NCI-H146 treated with DMSO at 0.1 percent for 48 hours (cell line): ENCODE measurements around the gene P2RX3.
"Not testable (repeated sequence)": the region's sequence is repeated elsewhere in the genome, so short reads cannot be mapped to it uniquely, and the experiment has no call there.

Experiments
- DNase-seq: peaks from one replicate; lab custom pipeline; 2025; ENCODE audit not compliant: unreplicated experiment; lab: John Stamatoyannopoulos, UW

Gene P2RX3

GRCh38 chr11:57348052-57348451, 9.9 kb downstream of the P2RX3 start:
- no peak for DNase-seq

- DNase-seq, result no peak
Measured at GRCh38 chr11:57348636-57349313, 10.6 kb downstream of the P2RX3 start.

- DNase-seq, result no peak
Measured at GRCh38 chr11:57349491-57350274, 11.5 kb downstream of the P2RX3 start.

GRCh38 chr11:57353036-57353435, 14.9 kb downstream of the P2RX3 start:
- no peak for DNase-seq

GRCh38 chr11:57353446-57353845, 15.3 kb downstream of the P2RX3 start:
- no peak for DNase-seq

GRCh38 chr11:57353852-57354251, 15.7 kb downstream of the P2RX3 start:
- no peak for DNase-seq

- no peak for DNase-seq
Measured at GRCh38 chr11:57354699-57355098, 16.5 kb downstream of the P2RX3 start.

GRCh38 chr11:57356268-57356667, 18.1 kb downstream of the P2RX3 start:
- DNase-seq, result no peak

- DNase-seq, result no peak
Measured at GRCh38 chr11:57357310-57357709, 19.2 kb downstream of the P2RX3 start.

GRCh38 chr11:57357856-57358255, 19.7 kb downstream of the P2RX3 start:
- DNase-seq, result no peak

- DNase-seq, result no peak
Measured at GRCh38 chr11:57358543-57358961, 20.4 kb downstream of the P2RX3 start.

- no peak for DNase-seq
Measured at GRCh38 chr11:57358991-57359390, 20.8 kb downstream of the P2RX3 start.

GRCh38 chr11:57359396-57359795, 21.2 kb downstream of the P2RX3 start:
- DNase-seq, result no peak

GRCh38 chr11:57359896-57360690, 21.9 kb downstream of the P2RX3 start:
- DNase-seq, result no peak

GRCh38 chr11:57360991-57361390, 22.8 kb downstream of the P2RX3 start:
- no peak for DNase-seq

GRCh38 chr11:57361420-57361819, 23.3 kb downstream of the P2RX3 start:
- DNase-seq, result not testable (repeated sequence)

GRCh38 chr11:57361926-57362325, 23.8 kb downstream of the P2RX3 start:
- DNase-seq, result no peak

GRCh38 chr11:57363131-57364080, 25.3 kb downstream of the P2RX3 start:
- DNase-seq, result no peak

GRCh38 chr11:57364851-57365660, 26.9 kb downstream of the P2RX3 start:
- peak; percentile 13 for DNase-seq
